Eye (tissue), 1 donor: ENCODE measurements around the gene DDX10.
A peak's percentile ranks its signal among the peaks of the same experiment; 100 is the strongest.

ENCODE experiments used
- DNase-seq: peaks from one replicate; pipeline ENCODE4 v3.0.0-alpha.2; 2015

Gene DDX10

DNA sequence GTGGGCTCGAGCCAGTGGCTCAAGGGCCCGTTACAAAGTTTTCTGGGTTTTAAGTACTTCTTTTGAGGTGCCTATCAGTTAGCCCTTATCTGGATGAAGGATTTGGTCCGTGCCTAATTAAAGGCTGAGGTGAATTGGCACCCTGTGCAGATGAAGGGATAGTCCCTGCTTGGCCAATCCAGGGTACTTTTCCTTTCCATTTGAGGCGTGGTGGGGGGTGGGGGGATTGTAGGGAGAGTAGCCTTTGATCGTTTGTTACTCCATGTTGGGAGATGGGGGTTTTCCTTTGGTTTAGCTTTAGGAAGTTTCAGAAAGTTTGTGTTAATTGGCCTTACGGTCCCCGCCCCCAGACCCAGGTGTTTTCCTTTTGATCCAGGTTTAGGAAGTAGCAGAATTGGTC is 170.8 kb downstream of the DDX10 start:
- no peak for DNase-seq

- no peak for DNase-seq
Measured at GRCh38 chr11:108836541-108836940, 171.7 kb downstream of the DDX10 start.

- DNase-seq, result no peak
Measured at GRCh38 chr11:108838102-108838791, 173.4 kb downstream of the DDX10 start.

GRCh38 chr11:108838792-108839105 is 173.9 kb downstream of the DDX10 start:
- DNase-seq, result no peak

DNA sequence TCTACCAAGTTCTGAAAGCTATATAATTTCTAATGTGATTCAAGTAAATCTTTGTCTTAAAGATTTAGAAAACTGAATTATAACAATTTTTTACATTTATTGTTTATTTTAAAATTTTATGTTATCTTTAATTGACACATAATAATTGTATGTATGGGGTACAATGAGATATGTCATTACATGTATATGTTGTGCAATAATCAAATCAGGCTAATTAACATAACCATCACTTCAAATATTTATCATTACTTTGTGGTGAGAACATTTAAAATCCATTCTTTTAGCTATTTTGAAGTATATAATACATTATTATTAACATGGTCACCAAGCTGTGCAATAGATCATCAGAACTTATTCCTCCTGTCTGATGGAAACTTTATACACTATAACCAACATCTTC is 181.1 kb downstream of the DDX10 start:
- DNase-seq, result no peak

DNA sequence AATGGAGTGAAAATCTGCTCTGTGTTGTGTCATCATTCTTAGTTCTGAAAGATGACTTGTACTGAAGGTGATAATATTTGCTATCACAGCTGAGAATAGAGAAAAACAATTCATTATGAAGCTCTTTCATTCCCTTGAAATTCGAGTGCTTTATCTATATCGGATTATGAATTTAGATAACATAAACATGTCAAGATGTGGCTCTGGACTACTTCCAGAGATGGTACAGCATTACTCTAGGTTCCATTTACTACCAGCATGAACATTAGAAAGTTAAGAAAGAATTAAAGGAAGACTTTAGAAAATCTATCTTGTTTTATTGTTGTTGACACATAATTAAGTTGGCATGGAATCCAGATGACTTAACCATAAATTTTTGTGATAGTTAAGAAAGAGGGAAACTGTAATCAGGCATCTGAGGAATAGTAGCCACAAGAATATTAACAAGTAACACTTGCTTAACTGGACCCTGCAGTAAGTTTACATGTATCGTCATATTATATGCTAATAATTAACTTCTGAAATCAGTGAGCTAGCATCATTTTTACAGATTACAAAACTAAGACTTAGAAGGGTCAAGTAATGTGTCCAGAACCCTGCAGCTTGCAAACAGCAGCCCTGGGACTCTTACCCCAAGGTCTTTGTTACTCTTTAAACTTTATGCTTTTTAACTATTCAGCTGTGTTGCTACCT is 182.6 kb downstream of the DDX10 start:
- DNase-seq, result no peak

DNA sequence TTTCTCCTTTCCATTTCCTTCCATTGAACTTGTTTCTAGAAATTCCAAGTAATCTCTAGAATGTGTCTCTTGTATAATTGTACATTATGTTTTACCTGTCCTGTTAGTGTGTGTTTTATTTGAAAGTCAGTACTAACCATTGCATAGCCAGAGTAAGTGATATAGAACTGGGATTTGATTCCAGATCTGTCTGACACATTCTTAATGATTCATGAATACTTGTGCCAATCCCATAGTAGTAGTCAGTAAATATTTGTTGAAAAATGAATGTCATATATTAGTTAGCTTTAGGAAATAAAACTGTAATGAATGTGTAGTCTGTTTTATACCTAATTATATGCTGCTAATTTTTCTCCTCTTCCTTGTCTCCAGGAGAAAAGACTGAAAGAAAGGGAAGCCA is 186.9 kb downstream of the DDX10 start:
- DNase-seq, result no peak

GRCh38 chr11:108852701-108853100 is 187.8 kb downstream of the DDX10 start:
- DNase-seq, result peak; percentile 39

- DNase-seq, result no peak
Measured at GRCh38 chr11:108853151-108853550, 188.3 kb downstream of the DDX10 start.

GRCh38 chr11:108853864-108854263 is 189.0 kb downstream of the DDX10 start:
- peak; percentile 18 for DNase-seq

DNA sequence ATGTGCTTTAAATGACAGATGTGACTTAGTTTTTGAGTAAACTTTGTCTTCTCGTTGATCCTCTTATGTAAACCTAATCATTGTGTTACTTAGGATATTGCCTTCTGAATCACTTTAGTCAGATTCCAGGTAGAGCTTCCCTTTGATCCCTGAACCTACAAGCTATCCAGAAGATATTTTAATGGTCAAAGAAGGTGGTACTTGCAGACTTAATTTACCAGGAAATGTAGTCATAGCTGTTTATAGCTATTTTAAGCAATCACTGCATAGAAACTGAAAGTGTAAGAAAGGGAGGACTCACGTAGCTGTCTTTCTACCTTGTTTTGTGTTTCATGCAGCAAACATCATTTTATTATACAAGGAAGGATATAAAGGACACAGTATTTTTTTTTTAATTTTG is 189.5 kb downstream of the DDX10 start:
- no peak for DNase-seq

GRCh38 chr11:108857382-108857781 is 192.5 kb downstream of the DDX10 start:
- peak; percentile 23 for DNase-seq

- DNase-seq, result no peak
Measured at GRCh38 chr11:108858622-108859021, 193.8 kb downstream of the DDX10 start.

DNA sequence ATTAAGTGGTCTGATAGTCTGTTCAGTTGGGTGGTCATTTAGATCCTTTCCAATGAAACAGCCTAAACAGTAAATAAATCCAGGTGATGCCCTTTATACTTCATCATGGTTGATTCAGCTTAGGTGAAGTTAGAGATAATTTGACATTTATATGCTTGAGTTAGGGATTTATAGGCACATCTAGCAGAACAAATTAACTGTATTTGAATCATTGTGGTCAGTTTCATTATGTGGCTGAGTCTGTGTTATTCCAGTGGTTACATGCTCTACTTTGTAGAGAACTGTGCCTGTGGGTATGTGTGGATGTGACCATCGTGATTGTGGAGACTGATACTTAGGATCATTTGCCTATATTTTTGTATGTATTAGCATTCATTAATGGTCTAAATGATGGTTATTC is 194.6 kb downstream of the DDX10 start:
- DNase-seq, result no peak

- DNase-seq, result peak; percentile 19
Measured at GRCh38 chr11:108863528-108863927, 198.7 kb downstream of the DDX10 start.

GRCh38 chr11:108865406-108865805 is 200.5 kb downstream of the DDX10 start:
- DNase-seq, result no peak

GRCh38 chr11:108866781-108867180 is 201.9 kb downstream of the DDX10 start:
- no peak for DNase-seq

GRCh38 chr11:108870373-108871020 is 205.6 kb downstream of the DDX10 start:
- no peak for DNase-seq

DNA sequence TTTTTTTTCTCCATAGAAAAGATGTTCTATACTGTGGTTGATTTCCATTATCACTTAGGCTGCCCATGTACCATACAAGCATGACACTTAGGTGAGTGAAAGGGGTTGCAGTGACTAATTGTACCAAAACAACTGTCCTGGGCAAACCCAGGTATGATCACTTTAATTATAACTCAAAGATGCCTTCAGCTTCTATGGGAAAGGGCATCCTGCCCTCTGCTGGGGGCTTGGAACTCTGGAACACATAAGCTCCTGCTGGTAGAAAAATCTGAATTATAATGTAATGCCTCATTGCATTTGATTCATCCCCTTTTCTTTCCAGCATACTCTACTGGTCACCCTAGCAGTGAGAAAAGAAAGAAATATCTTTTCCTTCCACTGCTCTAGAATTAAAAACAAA is 206.3 kb downstream of the DDX10 start:
- peak; percentile 29 for DNase-seq

DNA sequence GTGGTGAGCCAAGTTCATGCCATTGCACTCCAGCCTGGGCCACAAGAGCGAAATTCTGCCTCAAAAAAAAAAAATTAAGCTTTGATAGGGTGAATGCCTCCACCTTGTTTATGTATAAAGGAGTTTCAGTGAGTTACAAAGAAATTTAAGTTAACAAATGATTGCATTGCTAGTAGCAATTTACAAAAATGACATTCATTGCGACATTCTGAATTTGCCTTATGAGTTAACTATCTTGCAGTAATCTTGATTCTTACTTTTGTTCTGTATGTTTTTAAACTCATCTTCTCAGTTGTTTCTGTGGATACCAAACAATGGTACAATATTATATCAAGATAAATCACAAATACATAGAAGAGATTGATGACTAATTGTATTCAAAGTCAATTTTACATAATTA is 207.0 kb downstream of the DDX10 start:
- DNase-seq, result no peak

DNA sequence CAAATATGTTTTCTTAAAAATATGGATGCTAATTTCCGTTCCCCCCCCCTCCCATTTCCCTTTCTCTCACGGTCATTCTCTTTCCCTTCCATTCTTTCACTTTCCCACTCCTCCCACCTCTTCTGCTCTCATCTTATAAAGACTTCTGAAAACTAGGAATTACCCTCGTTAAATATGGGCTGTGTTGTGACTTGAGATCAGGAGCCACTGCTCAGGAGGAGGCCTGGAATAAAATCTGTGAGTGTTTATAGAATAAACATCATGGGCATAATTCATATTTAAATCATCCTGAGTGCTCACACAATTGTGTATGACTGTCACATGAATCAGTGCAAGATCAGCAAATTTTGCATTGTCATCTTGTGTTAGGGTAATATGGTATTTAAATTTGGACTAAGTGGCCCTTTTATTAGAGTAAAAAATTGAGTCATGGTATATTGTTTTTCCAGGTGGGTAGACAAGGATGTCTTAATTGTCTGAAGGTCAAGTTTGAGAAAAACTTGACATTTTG is 208.0 kb downstream of the DDX10 start:
- DNase-seq, result no peak

DNA sequence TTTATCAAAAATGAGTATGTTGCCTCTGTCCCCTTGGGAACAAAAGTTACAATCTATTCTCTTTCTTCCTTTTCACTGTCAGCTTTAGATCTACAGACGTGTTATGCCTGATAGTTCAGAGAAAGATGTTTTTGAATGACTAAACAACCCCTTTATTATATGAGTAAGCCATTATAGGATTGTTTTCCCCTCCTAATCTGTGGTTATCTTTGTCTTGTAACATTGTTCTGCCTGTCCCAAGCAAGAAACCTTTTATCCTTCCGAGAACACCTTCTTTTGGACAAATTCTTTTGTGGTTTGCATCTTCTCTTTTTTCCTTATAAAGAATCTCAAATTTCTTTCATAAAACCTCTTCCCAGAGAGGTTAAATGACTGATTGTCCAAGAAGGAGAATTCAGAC is 208.4 kb downstream of the DDX10 start:
- no peak for DNase-seq

DNA sequence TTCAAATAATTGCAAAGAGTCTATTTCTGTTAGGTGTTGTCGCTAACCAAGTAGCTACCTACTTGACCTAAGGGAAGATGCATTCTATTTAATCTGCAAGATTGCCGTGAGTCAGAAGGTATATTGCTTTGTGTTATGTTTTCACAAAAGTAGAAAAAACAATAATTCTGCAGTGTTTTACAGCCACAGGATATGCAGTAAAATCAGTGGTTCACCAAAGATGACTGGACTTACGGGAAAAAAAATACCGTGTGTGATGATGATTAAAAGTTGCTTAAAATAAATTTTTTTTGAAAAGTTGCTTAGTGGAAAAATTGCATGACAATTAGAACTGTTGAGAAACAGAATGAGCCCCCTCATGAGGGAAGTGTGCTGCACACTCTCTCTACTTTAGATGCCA is 209.1 kb downstream of the DDX10 start:
- DNase-seq, result no peak

- DNase-seq, result no peak
Measured at GRCh38 chr11:108875134-108875533, 210.3 kb downstream of the DDX10 start.
